DOHH2 (cell line): Measurements from ENCODE around the gene LORICRIN.
"Not testable (repeated sequence)": the region's sequence is repeated elsewhere in the genome, so short reads cannot be mapped to it uniquely, and the experiment has no call there.

ENCODE experiments used
- H3F3A ChIP-seq: fragments of 200-600 bp; sonication (generic), shearing (Covaris generic); 2 replicates; pipeline ENCODE4 v1.6.0; 2016; ENCODE audit warnings: antibody characterized with exemption, mild to moderate bottlenecking; ENCODE audit not compliant: control insufficient read depth, insufficient read depth
- H3K27ac ChIP-seq: fragments of 200-600 bp; sonication (generic); 2 replicates; pipeline ENCODE4 v1.5.1; 2014; ENCODE audit warnings: low read depth, mild to moderate bottlenecking, low read length, moderate library complexity
- H3K27me3 ChIP-seq: fragments of 200-600 bp; sonication (generic); 2 replicates; pipeline ENCODE4 v1.6.1; 2014; ENCODE audit warnings: mild to moderate bottlenecking, low read length, mixed read lengths; ENCODE audit not compliant: control insufficient read depth
- H3K36me3 ChIP-seq: fragments of 200-600 bp; sonication (generic); 2 replicates; pipeline ENCODE4 v1.6.1; 2014; ENCODE audit warnings: mild to moderate bottlenecking, low read length, moderate library complexity, mixed read lengths; ENCODE audit not compliant: control insufficient read depth
- H3K4me1 ChIP-seq: fragments of 200-600 bp; sonication (generic); 2 replicates; pipeline ENCODE4 v1.6.1; 2014; ENCODE audit warnings: mild to moderate bottlenecking, low read length, mixed read lengths; ENCODE audit not compliant: control insufficient read depth
- H3K4me2 ChIP-seq: fragments of 200-600 bp; sonication (generic); 2 replicates; pipeline ENCODE4 v1.6.0; 2014; ENCODE audit warnings: mild to moderate bottlenecking, low read length, moderate library complexity
- H3K4me3 ChIP-seq: fragments of 200-600 bp; sonication (generic); 2 replicates; pipeline ENCODE4 v1.5.1; 2014; ENCODE audit warnings: mild to moderate bottlenecking, low read length, mixed read lengths
- H3K79me2 ChIP-seq: fragments of 200-600 bp; sonication (generic); 2 replicates; pipeline ENCODE4 v1.6.1; 2014; ENCODE audit warnings: mild to moderate bottlenecking, low read length, mixed read lengths; ENCODE audit not compliant: control insufficient read depth
- H3K9me2 ChIP-seq: fragments of 200-600 bp; sonication (generic); replicated peaks from 2 replicates; pipeline ENCODE4 v1.6.1; 2014; ENCODE audit warnings: mild to moderate bottlenecking, low read length, mixed read lengths; ENCODE audit not compliant: control insufficient read depth
- H3K9me3 ChIP-seq: fragments of 200-600 bp; sonication (generic); 2 replicates; pipeline ENCODE4 v1.6.1; 2014; ENCODE audit warnings: antibody characterized with exemption, low read length, mixed read lengths; ENCODE audit not compliant: control insufficient read depth, insufficient read depth
- H4K20me1 ChIP-seq: fragments of 200-600 bp; sonication (generic); 2 replicates; pipeline ENCODE4 v1.6.0; 2014; ENCODE audit warnings: low read depth, mild to moderate bottlenecking, antibody characterized with exemption, low read length, moderate library complexity; ENCODE audit not compliant: control insufficient read depth, insufficient read depth
- CTCF ChIP-seq: fragments of 200-600 bp; sonication (generic); IDR thresholded peaks from one replicate; pipeline ENCODE4 v1.5.1; 2014; ENCODE audit warnings: antibody characterized with exemption, mild to moderate bottlenecking, low read depth, low read length; ENCODE audit not compliant: poor library complexity, severe bottlenecking
- EZH2phosphoT487 ChIP-seq: fragments of 200-600 bp; sonication (generic); IDR thresholded peaks from 2 replicates; pipeline ENCODE4 v1.6.1; 2017; ENCODE audit warnings: borderline replicate concordance, mild to moderate bottlenecking, antibody characterized with exemption, low read length, moderate library complexity, mixed read lengths

LORICRIN gene

GRCh38 chr1:153228491-153228890, 31.0 kb upstream of the LORICRIN start:
- H3K79me2 ChIP-seq, result no peaks in the 10 kb centered on the region
- H3K4me3 ChIP-seq, result no peak overlapping the region
- H3K27ac ChIP-seq, result no peak overlapping the region
- H3K4me1 ChIP-seq, result no peaks in the 10 kb centered on the region
- TF ChIP-seq EZH2phosphoT487 (no peak), CTCF (no peak)
- H3K9me3 ChIP-seq, result no peaks in the 10 kb centered on the region
- peaks cover 13% of the 10 kb centered on the region for H3K27me3 ChIP-seq
- no peaks in the 10 kb centered on the region for H3F3A ChIP-seq
- H4K20me1 ChIP-seq, result no peaks in the 10 kb centered on the region
- H3K4me2 ChIP-seq, result no peak overlapping the region
- H3K9me2 ChIP-seq, result no peaks in the 10 kb centered on the region
- no peaks in the 10 kb centered on the region for H3K36me3 ChIP-seq

GRCh38 chr1:153229076-153229829, 30.2 kb upstream of the LORICRIN start:
- H3K9me2 ChIP-seq, H3K79me2 ChIP-seq, H3K4me3 ChIP-seq, H3K9me3 ChIP-seq, H3K27ac ChIP-seq, H4K20me1 ChIP-seq, H3K36me3 ChIP-seq, H3K4me1 ChIP-seq, H3F3A ChIP-seq, H3K4me2 ChIP-seq: not testable (repeated sequence)
- peaks cover 13% of the 10 kb centered on the region for H3K27me3 ChIP-seq
- peak; percentile 71 for TF ChIP-seq CTCF

GRCh38 chr1:153231363-153231762, 28.1 kb upstream of the LORICRIN start:
- Histone ChIP-seq H3K36me3 (no peaks in the 10 kb centered on the region), H3K4me2 (no peak overlapping the region), H3K4me3 (no peak overlapping the region), H3K27me3 (peaks cover 13% of the 10 kb centered on the region), H3K9me3 (no peaks in the 10 kb centered on the region), H3K27ac (no peak overlapping the region), H3K4me1 (no peaks in the 10 kb centered on the region), H3K79me2 (no peaks in the 10 kb centered on the region), H3K9me2 (no peaks in the 10 kb centered on the region), H4K20me1 (no peaks in the 10 kb centered on the region), H3F3A (no peaks in the 10 kb centered on the region)
- TF ChIP-seq EZH2phosphoT487, result no peak
- TF ChIP-seq CTCF, result no peak
